ENCODE data around the gene CLDN6. TPM values are rescaled to one million over a fixed set of nuclear protein-coding genes. Genes with fewer than 3 reads are reported as not detected.
A peak's percentile ranks its signal among the peaks of the same experiment; 100 is the strongest.

CLDN6 gene
- total and polyA plus RNA-seq, 2 of the 13 experiments (the other 11 are each of a cell fraction or from before 2014, with no cell fraction given), result 5.9 to 7.6 TPM

- TF ChIP-seq ZNF24 (IDR thresholded peaks at IDR 0.05), result no peak
- no peak for TF ChIP-seq AKNA (CRISPR knock-in tag; IDR thresholded peaks at IDR 0.05; ENCODE audit: borderline replicate concordance)
- no peak for TF ChIP-seq ZNF20 (CRISPR knock-in tag; IDR thresholded peaks at IDR 0.05)
- TF ChIP-seq ZNF792 (CRISPR knock-in tag; IDR thresholded peaks at IDR 0.05), result no peak
- TF ChIP-seq NR2F6 (IDR thresholded peaks at IDR 0.05), result peak; percentile 37; the same call in 1 of the 2 replicates
- peak; percentile 74 for TF ChIP-seq NR2F6 (CRISPR knock-in tag; IDR thresholded peaks at IDR 0.05)
- no peak for TF ChIP-seq KLF13 (CRISPR knock-in tag; IDR thresholded peaks at IDR 0.05)
- no peak for TF ChIP-seq REXO4 (CRISPR knock-in tag; IDR thresholded peaks at IDR 0.05; ENCODE audit: borderline replicate concordance)
- TF ChIP-seq HIC2 (CRISPR knock-in tag; IDR thresholded peaks at IDR 0.05; ENCODE audit: low read depth), result no peak
- no peak for TF ChIP-seq SNAPC5 (CRISPR knock-in tag; IDR thresholded peaks at IDR 0.05; ENCODE audit: borderline replicate concordance)
- no peak for TF ChIP-seq SYNCRIP (IDR thresholded peaks at IDR 0.05; ENCODE audit: insufficient read depth, low read depth, low read length)
- peak; percentile 66 for TF ChIP-seq ZNF781 (CRISPR knock-in tag; IDR thresholded peaks at IDR 0.05; ENCODE audit: borderline replicate concordance, not compliant biosample characterization)
- no peak for TF ChIP-seq KIAA2018 (CRISPR knock-in tag; IDR thresholded peaks at IDR 0.05; ENCODE audit: borderline replicate concordance)
- TF ChIP-seq NCOR1 (IDR thresholded peaks at IDR 0.05; ENCODE audit: borderline replicate concordance, low read length), result peak; percentile 84
Measured at GRCh38 chr16:3065069-3065741, 47.2 kb upstream of the CLDN6 start, which contains the start of gene IL32 (continued).
